H1 (cell line): ENCODE results near the gene NOS1AP. TPM values are rescaled to one million over a fixed set of nuclear protein-coding genes. Genes with fewer than 3 reads are reported as not detected.

Experiments used
- POLR2A ChIP-seq, 2 experiments: IDR thresholded peaks; 1 replicate in 1 of 2; 2 replicates in 1 of 2; pipeline ENCODE4 v1.6.1; 2011; ENCODE audit warnings: low read depth in 2 of 2, low read length in 2 of 2, mild to moderate bottlenecking in 2 of 2; ENCODE audit errors: control extremely low read depth in 1 of 2
- SUZ12 ChIP-seq: fragments of 200-600 bp; sonication (generic); IDR thresholded peaks from 2 replicates; pipeline ENCODE4 v1.6.1; 2012; ENCODE audit warnings: mild to moderate bottlenecking, inconsistent platforms, low read length, moderate library complexity, mixed read lengths
- polyA plus RNA-seq, 7 experiments: library from polyadenylated mRNA; depleted of rRNA in 3 of 7; stranded (reverse) in 5 of 7; unstranded in 2 of 7; fragments of >200 nt in 5 of 7; fragments of 200-250 nt in 2 of 7; gene quantifications; 1 replicate in 5 of 7; 2 replicates in 1 of 7; 4 replicates in 1 of 7; pipeline versions ENCODE4 v1.2.1 to v1.2.3, GENCODE V29; 2011 to 2013; ENCODE audit warnings: missing spikeins in 2 of 7, mixed read lengths in 2 of 7
- total RNA-seq: library from RNA; stranded (reverse); fragmentation: NEBNext Ultra II Directional; extraction: Animal tissue kit (Norgen Biotek cat#: 25700); gene quantifications from 2 replicates; pipeline ENCODE4 v1.2.1, GENCODE V29; 2021

The NOS1AP gene
- total and polyA plus RNA-seq, 2 of the 8 experiments (the other 6 are each of a cell fraction or from before 2014, with no cell fraction given) = 2.4 to 12.1 TPM

- TF ChIP-seq SUZ12 = no peak
- no peak for TF ChIP-seq POLR2A (IDR thresholded peaks at IDR 0.05; ENCODE audit: control extremely low read depth in 1 of 2, low read depth in 2 of 2, low read length in 2 of 2)
- TF ChIP-seq, all 59 proteins: peak for 0
Observed at GRCh38 chr1:162347281-162347680, 277.8 kb downstream of the NOS1AP start (continued).
